NCI-H187 (cell line): ENCODE measurements around the gene ADD2.
"Not testable (repeated sequence)": the region's sequence is repeated elsewhere in the genome, so short reads cannot be mapped to it uniquely, and the experiment has no call there.

Source experiments
- DNase-seq, 2 experiments: peaks; one replicate each; lab custom pipeline; 2025; lab: John Stamatoyannopoulos, UW

ADD2 gene

GRCh38 chr2:70670626-70671025 lies 97.4 kb downstream of the ADD2 start:
- no peak for DNase-seq

GRCh38 chr2:70670202-70670601 lies 97.8 kb downstream of the ADD2 start:
- DNase-seq = no peak

- no peak for DNase-seq
Observed at GRCh38 chr2:70668911-70669310, 99.1 kb downstream of the ADD2 start.

DNA sequence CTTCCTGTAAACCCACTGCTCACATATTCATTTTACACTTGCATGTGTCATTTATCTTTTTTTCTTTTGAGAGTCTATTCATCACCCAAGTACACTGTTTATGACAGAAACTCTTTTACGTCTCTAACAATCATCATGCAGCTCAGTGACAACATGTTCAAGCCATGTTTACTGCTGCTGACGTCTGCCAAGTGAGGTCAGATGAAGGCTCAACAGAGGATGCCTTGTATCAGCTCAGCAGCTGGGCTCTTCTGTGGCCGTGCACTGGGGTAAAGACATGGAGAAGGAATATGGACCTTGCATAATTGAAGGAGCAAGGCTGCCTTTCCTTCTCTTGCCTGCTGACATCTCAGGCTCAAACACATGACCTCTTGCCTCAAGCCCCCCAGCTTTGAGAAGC lies 99.6 kb downstream of the ADD2 start:
- no peak for DNase-seq

DNA sequence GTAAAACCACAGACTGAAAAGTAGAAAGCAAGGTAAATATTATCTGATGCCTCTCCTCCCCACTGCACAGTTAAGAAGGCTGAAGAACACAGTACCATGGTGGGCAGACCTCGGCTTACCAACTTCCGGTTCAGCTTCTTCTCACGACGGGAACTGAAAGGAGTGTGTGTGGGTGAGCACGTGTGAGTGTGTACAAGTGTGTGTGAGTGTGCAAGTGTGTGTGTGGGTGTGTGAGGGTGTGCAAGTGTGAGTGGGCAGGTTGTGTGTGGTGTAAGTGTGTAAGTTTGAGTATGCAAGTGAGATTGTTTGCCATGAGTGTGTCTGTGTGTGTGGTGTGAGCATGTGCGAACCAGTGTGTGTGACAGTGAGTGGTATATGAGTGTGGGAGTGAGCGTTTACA lies 103.5 kb downstream of the ADD2 start:
- no peak for DNase-seq

DNA sequence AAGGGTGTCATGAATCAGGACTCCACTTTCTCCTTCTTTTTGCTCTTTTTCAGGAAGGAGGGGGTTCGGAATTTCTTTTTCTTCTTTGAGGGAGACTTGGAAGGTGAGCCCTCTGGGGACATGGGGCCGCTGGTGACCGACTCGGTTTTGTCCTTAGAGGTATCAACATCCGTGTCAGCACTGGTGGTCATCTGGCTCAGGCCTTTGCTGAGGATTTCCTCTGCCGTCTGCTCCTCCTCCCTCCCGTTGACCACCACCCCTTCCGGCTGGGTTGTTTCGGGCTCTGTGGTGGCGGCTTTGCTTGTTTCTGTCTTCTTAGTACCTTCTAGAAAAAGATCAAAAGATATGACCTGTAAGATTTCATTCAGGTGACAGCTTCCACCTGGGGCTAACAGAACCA lies 104.6 kb downstream of the ADD2 start:
- DNase-seq = no peak

- no peak for DNase-seq
Observed at GRCh38 chr2:70659551-70659950, 108.4 kb downstream of the ADD2 start.

- no peak for DNase-seq
Observed at GRCh38 chr2:70658476-70658875, 109.5 kb downstream of the ADD2 start.

DNA sequence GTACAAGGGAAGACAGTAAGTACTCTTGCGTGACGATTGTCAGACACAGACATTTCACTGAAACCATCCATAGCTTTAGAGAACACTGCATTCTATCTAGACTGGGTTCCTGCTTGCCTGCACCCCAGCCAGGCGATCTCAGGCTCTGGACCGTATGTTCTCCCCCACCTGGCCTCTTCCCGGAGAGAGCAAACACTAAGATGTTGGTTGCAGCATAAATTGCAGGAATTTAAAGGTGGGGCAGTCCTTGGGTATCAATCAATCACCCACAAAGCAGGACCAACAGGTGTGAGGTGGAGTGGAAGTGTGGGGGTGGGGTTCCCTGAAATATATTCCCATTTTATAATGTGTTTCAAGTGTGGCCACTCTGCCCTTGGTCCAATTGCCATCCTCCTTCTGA lies 110.8 kb downstream of the ADD2 start:
- no peak for DNase-seq

DNA sequence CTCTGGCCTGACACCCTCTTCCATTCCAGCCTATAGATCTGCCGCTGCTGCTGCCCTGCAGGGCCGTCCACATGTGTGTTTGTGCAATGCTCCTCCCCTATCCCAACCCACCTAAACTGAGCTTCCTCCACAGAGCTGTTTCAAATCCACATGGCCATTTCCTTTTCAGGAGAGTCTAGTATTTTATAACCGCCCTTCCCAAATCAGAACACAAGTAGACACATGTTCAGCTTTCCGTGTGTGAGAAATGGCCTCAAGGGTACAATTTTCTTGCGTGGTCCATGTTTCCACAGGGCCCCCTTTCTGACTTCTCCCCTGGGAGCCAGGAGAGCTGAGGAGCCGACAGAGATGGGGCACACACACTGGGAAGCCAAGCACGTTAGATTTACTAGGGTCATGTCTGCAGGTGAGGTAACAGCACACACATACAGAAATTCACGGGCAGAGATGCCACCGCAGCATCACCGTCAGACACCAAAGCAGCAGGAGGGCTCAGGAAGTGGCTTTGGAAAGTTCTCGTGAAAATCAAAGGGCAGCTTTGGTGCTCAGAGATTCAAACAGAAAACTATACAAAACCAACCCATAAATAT lies 111.5 kb downstream of the ADD2 start:
- no peak for DNase-seq

GRCh38 chr2:70655786-70656185 lies 112.2 kb downstream of the ADD2 start:
- no peak for DNase-seq

DNA sequence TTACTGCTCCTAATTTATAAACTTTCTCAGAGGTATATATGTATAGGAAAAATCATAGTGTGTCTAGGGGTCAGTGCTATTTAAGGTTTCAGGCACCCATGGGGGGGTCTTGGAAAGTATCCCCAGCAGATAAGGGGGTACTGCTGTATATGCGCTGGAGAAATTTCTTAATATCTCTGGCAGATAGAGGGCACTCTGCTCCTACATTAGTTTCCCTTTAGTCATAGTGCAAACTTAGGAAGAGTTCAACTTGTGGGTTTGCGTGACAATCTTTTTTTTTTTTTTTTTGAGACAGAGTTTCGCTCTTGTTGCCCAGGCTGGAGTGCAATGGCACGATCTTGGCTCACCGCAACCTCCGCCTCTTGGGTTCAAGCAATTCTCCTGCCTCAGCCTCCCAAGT lies 112.8 kb downstream of the ADD2 start:
- DNase-seq = not testable (repeated sequence)

DNA sequence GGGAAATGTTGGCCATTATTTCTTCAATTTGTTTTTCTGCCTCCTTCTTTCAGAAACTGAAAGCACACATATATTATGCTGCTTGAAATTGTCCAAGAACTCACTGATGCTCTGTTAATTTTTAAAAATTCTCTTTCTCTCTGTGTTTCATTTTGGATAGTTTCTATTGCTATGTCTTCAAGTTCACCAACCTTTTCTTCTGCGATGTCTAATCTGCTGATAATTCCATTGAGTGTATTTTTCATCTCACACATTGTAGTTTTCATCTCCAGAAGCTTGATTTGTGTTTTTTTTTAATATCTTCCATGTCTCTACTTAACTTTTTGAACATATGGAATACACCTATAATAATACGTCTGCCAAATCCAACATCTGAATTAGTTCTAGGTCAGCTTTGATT lies 116.3 kb downstream of the ADD2 start:
- DNase-seq = no peak

GRCh38 chr2:70651014-70651413 lies 117.0 kb downstream of the ADD2 start:
- no peak for DNase-seq

- no peak for DNase-seq
Observed at GRCh38 chr2:70648961-70649360, 119.0 kb downstream of the ADD2 start.

GRCh38 chr2:70647873-70648481 lies 120.0 kb downstream of the ADD2 start:
- DNase-seq = peak; percentile 70 to 74

DNA sequence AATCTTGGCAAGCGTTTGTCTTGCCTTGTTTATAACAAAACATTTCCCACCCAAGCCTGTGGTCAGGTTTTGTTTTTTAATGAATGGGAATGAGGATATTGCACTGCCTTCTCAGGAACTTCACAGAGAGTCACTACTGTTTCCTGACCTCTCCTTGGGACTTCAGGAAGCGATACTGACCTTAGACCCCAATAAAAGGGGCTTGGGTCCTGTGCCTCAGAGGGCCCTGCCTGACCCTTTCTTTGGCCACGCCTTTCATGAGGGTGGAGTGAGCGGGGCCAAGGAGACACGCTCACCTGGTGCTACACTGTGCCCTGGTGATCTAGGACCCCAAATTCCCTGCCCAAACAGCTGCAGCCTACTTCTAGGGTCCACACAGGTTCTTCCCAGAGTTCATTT lies 121.6 kb downstream of the ADD2 start:
- DNase-seq = no peak

- no peak for DNase-seq
Observed at GRCh38 chr2:70645733-70646419, 122.1 kb downstream of the ADD2 start.

DNA sequence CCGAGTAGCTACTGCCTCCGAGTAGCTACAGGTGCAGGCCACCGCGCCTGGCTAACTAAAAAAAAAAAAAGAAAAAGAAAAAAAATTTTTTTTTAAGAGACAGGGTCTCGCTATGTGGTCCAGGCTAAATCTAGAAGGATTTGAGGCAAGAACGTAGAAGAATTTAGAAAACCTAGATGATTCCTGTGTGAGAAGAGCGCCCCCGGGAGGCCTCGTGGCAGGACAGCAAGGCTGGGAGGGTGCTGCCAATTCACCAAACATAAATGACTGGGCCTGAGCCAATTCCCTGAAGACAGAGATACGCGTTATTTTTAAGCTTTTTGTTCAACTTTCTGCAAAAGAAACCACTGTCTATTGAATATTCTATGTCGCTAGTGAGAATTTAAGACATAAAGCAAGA lies 124.3 kb downstream of the ADD2 start:
- peak in 1 of 2 experiments; percentile 39 for DNase-seq

DNA sequence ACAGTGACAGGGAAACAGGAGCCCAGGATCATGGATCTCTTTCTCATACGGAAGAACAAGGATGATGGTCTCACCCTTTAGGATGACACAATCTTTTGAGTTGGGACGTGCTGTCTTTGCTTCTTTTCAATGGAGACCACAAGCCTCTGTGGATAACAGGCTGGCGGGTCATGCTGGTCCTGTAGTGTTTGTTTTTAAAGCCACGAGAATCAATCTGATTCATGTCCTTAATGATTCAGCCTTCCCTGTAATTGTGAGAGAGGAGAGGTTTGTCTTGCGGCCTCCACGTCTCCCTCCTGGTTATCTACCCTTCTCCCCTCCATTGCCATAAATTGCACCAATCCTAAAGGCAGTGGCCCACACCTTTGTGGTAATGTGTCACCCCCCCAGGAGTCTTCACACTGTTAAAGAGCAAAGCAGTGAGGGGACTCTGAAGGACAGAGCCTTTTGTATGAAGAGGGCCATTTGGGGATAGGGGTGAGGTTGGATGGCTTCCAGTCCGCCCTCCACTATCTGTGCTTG lies 126.7 kb downstream of the ADD2 start:
- DNase-seq = no peak

DNA sequence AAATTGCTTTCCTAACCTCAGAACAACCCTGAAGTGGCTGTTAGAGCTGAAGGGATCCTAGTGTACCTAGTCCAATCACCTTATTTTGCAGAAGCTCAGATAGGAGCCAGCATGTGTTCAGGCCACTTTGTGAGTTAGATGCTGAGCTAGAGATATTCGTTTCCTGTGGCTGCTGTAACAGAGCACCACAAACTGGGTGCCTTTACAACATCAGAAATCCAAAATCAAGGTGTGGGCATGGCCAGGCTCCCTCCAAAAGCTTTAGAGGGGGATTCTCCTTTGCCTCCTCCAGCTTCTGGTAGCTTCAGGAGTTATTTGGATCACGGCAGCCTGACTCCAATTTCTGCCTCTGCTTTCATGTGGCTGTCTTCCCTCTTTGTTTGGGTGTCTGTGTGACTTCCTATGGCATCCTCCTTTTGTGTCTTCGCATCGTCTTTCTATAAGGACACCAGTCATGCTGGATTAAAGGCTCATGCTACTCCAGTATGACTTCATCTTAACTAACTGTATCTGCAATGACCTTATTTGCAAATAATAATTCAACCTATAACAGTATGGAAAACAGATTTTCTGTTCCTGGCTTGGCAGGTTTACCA lies 128.1 kb downstream of the ADD2 start:
- no peak for DNase-seq

- no peak for DNase-seq
Observed at GRCh38 chr2:70638561-70638960, 129.4 kb downstream of the ADD2 start.

DNA sequence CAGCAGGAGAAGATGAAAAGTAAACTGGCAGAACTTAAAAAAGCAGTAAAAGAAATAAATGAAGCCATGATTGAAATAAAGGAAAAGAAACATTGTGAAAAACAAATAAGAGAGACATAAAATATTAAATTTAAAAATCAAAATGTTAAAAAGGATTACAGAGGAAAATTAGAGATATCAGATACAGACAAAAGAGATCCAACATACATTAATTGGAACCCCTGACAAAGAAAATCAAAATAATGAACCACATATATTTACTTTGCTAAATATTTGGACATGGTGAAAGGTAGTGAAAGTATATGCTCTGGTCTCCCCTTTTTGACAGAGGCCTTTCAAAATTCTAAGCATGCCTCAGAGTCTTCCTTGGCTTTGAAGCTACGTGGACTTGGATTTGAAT lies 134.5 kb downstream of the ADD2 start:
- DNase-seq = no peak
